HepG2 (cell line): ENCODE measurements around the gene ZBTB2.

Experiments
- BHLHE40 ChIP-seq: IDR thresholded peaks from 2 replicates; pipeline ENCODE4 v1.6.1; 2011; ENCODE audit warnings: low read length, improper control_type of control experiment
- CTCF ChIP-seq: sonication (generic); formaldehyde crosslinking; IDR thresholded peaks from 2 replicates; pipeline ENCODE4 v1.5.0; 2020; ENCODE audit warnings: mild to moderate bottlenecking, missing genetic modification reagents, moderate library complexity
- MAFF ChIP-seq: IDR thresholded peaks from 2 replicates; pipeline ENCODE4 v1.6.1; 2011; ENCODE audit warnings: low read depth, low read length, improper control_type of control experiment
- POLR2A ChIP-seq, 2 experiments: IDR thresholded peaks; 2 replicates each; pipeline ENCODE4 v1.6.1; 2011; ENCODE audit warnings: low read depth in 2 of 2, low read length in 2 of 2, mild to moderate bottlenecking in 1 of 2, moderate library complexity in 1 of 2; ENCODE audit not compliant: insufficient read depth in 1 of 2
- RBAK ChIP-seq: sonication (generic); formaldehyde crosslinking; IDR thresholded peaks from 2 replicates; pipeline ENCODE4 v1.5.1; 2020; ENCODE audit warnings: mild to moderate bottlenecking, missing genetic modification reagents
- SP1 ChIP-seq, 2 experiments: fragments of 450-650 bp in 1 of 2; sonication (generic) in 1 of 2; formaldehyde crosslinking in 1 of 2; IDR thresholded peaks; 2 replicates each; pipeline versions ENCODE4 v1.4.0 to v1.6.1; 2016 to 2020; ENCODE audit warnings: missing genetic modification reagents in 1 of 2
- WIZ ChIP-seq: sonication (generic); formaldehyde crosslinking; IDR thresholded peaks from 2 replicates; pipeline ENCODE4 v1.5.1; 2020; ENCODE audit warnings: mild to moderate bottlenecking, missing genetic modification reagents
- ZNF136 ChIP-seq: sonication (generic); formaldehyde crosslinking; IDR thresholded peaks from 2 replicates; pipeline ENCODE4 v1.8.1; 2022; ENCODE audit warnings: low read depth, mild to moderate bottlenecking, moderate library complexity, missing genetic modification reagents
- ZNF318 ChIP-seq: sonication (generic); formaldehyde crosslinking; IDR thresholded peaks from 2 replicates; pipeline ENCODE4 v1.4.0; 2020; ENCODE audit warnings: mild to moderate bottlenecking, missing genetic modification reagents
- ZNF629 ChIP-seq: sonication (generic); formaldehyde crosslinking; conservative IDR thresholded peaks from 2 replicates; pipeline ENCODE4 v1.5.0; 2020; ENCODE audit warnings: missing genetic modification reagents
- ZNF766 ChIP-seq: sonication (generic); formaldehyde crosslinking; IDR thresholded peaks from 2 replicates; pipeline ENCODE4 v1.5.0; 2020; ENCODE audit warnings: missing genetic modification reagents, borderline replicate concordance
- TF ChIP-seq, protein P1 (sequence below): sonication (generic); formaldehyde crosslinking; IDR thresholded peaks from 2 replicates; pipeline ENCODE4 v1.5.1; 2020; ENCODE audit warnings: missing genetic modification reagents, mild to moderate bottlenecking, borderline replicate concordance
- TF ChIP-seq, protein P2 (sequence below): sonication (generic); formaldehyde crosslinking; conservative IDR thresholded peaks from 2 replicates; pipeline ENCODE4 v1.4.0; 2020; ENCODE audit warnings: missing genetic modification reagents

DNA sequence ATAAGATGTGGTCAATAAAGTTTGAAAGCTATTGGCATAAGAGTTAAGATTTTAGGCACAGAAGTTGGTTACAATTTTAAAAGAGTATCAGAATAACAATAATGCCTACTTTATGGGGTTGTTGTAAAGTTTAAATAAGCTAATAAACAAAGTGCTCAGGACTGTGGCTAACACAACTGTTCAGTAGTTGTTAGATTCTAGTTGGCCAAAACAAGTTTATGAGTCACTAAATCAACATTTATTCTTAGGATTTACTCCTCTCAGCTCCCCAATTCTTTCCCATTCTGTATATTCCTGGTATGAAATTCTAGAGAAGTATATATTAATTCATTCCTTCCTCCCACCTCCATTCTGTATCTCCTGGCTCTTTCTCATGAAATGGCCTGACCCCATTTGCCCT is 46.0 kb upstream of the ZBTB2 start:
- TF ChIP-seq ZNF318 (CRISPR knock-in tag): no peak
- no peak for TF ChIP-seq BHLHE40
- no peak for TF ChIP-seq CTCF (CRISPR knock-in tag)
- no peak for TF ChIP-seq POLR2A (IDR thresholded peaks at IDR 0.05; ENCODE audit: insufficient read depth in 1 of 2, low read depth in 2 of 2, low read length in 2 of 2)
- TF ChIP-seq ZNF136: no peak
- no peak for TF ChIP-seq MAFF
- no peak for TF ChIP-seq SP1 (IDR thresholded peaks at IDR 0.05)
- no peak for TF ChIP-seq SP1 (CRISPR knock-in tag; IDR thresholded peaks at IDR 0.05)
- no peak for TF ChIP-seq ZNF629 (CRISPR knock-in tag)
- TF ChIP-seq RBAK: no peak
- TF ChIP-seq ZNF766 (CRISPR knock-in tag): no peak
- TF ChIP-seq, protein P1, sequence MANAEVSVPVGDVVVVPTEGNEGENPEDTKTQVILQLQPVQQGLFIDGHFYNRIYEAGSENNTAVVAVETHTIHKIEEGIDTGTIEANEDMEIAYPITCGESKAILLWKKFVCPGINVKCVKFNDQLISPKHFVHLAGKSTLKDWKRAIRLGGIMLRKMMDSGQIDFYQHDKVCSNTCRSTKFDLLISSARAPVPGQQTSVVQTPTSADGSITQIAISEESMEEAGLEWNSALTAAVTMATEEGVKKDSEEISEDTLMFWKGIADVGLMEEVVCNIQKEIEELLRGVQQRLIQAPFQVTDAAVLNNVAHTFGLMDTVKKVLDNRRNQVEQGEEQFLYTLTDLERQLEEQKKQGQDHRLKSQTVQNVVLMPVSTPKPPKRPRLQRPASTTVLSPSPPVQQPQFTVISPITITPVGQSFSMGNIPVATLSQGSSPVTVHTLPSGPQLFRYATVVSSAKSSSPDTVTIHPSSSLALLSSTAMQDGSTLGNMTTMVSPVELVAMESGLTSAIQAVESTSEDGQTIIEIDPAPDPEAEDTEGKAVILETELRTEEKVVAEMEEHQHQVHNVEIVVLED (CRISPR knock-in tag): no peak
- TF ChIP-seq, protein P2, sequence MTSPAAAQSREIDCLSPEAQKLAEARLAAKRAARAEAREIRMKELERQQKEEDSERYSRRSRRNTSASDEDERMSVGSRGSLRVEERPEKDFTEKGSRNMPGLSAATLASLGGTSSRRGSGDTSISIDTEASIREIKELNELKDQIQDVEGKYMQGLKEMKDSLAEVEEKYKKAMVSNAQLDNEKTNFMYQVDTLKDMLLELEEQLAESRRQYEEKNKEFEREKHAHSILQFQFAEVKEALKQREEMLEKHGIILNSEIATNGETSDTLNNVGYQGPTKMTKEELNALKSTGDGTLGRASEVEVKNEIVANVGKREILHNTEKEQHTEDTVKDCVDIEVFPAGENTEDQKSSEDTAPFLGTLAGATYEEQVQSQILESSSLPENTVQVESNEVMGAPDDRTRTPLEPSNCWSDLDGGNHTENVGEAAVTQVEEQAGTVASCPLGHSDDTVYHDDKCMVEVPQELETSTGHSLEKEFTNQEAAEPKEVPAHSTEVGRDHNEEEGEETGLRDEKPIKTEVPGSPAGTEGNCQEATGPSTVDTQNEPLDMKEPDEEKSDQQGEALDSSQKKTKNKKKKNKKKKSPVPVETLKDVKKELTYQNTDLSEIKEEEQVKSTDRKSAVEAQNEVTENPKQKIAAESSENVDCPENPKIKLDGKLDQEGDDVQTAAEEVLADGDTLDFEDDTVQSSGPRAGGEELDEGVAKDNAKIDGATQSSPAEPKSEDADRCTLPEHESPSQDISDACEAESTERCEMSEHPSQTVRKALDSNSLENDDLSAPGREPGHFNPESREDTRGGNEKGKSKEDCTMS: no peak
- TF ChIP-seq WIZ: no peak
